ENCODE measurements around the gene MARCHF10. TPM values are rescaled to one million over a fixed set of nuclear protein-coding genes. Genes with fewer than 3 reads are reported as not detected.

MARCHF10 gene
- total RNA-seq, 1 donor from 2014 or later = not detected

DNA sequence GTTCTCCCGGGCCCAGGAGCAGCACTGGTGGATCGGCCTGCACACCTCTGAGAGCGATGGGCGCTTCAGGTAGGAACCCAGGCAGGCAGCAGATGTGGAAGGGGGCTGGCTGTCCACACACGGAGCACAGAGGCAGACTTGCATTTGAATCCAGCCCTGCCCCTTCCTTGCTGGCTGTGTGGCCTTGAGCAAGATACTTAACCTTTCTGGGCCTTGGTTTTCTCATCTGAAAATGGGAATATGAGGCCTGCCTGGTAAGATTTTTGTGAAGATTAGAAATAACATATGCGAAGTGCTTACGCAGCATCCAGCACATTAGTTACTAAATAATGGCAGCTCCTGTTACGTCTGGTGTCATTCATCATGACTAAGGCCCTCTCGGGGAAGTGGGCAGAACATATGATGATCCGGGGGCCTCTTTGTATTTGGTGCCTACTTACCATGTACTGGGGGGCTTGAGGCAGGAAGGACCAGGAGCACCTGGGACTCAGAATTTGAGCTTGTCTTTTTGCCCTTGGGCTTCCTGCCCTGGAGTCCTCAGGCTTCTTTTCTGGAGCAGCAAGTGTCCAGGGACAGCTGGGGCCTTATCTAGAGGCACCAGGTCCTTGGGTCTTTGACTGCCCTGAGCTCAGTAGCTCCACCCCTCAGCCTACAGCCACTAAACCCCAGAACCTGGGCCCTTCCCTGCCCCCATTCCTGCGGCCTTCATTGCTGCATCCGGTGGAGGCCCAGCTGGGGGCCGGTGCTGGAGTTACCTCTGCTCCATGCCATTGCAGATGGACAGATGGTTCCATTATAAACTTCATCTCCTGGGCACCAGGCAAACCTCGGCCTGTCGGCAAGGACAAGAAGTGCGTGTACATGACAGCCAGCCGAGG, 126.8 kb downstream of the MARCHF10 start:
- TF ChIP-seq, protein P1, sequence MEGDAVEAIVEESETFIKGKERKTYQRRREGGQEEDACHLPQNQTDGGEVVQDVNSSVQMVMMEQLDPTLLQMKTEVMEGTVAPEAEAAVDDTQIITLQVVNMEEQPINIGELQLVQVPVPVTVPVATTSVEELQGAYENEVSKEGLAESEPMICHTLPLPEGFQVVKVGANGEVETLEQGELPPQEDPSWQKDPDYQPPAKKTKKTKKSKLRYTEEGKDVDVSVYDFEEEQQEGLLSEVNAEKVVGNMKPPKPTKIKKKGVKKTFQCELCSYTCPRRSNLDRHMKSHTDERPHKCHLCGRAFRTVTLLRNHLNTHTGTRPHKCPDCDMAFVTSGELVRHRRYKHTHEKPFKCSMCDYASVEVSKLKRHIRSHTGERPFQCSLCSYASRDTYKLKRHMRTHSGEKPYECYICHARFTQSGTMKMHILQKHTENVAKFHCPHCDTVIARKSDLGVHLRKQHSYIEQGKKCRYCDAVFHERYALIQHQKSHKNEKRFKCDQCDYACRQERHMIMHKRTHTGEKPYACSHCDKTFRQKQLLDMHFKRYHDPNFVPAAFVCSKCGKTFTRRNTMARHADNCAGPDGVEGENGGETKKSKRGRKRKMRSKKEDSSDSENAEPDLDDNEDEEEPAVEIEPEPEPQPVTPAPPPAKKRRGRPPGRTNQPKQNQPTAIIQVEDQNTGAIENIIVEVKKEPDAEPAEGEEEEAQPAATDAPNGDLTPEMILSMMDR (IDR thresholded peaks at IDR 0.05) = no peak
- DNase-seq = no peak
- ChIA-PET CTCF (no interaction called here), POLR2A (no interaction called here)
- no peak overlapping the region for H3K4me3 Mint-ChIP-seq
- H3K27me3 Mint-ChIP-seq = no peaks in the 10 kb centered on the region
- no peak overlapping the region for H3K27ac Mint-ChIP-seq
- ATAC-seq (ENCODE audit: low read depth) = no peak
- H3K4me1 Mint-ChIP-seq = no peaks in the 10 kb centered on the region
- intact Hi-C loops (cut with micrococcal nuclease) = no loop called here
- H3K36me3 Mint-ChIP-seq (ENCODE audit: low read depth) = no peaks in the 10 kb centered on the region
- H3K9me3 Mint-ChIP-seq = no peaks in the 10 kb centered on the region

DNA sequence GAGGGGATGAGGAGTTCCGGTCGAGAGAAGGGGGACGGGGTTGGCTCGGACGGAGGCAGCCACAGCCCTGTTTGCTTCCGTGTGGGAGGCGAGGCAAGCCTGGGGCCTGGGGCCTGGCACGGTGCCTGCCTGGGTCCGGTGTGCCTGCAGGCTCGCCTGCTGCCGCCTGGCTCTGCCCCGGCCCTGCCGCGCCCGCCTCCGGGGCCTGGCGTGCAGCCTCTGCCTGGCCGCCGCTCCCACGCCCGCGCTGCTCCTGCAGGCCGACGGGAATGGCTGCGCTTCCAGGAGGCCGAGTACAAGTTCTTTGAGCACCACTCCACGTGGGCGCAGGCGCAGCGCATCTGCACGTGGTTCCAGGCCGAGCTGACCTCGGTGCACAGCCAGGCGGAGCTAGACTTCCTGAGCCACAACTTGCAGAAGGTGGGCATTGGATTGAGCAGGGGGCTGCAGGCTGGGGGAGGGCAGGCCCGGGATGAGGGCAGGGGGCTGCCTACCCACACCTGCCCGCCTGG, 127.5 kb downstream of the MARCHF10 start:
- no peak for DNase-seq
- H3K9me3 Mint-ChIP-seq = no peaks in the 10 kb centered on the region
- H3K4me1 Mint-ChIP-seq = no peaks in the 10 kb centered on the region
- no peak overlapping the region for H3K27ac Mint-ChIP-seq
- no peaks in the 10 kb centered on the region for H3K27me3 Mint-ChIP-seq
- intact Hi-C loops (cut with micrococcal nuclease) = no loop called here
- no peak for ATAC-seq (ENCODE audit: low read depth)
- CTCF ChIA-PET = no interaction called here
- TF ChIP-seq, protein P1 (IDR thresholded peaks at IDR 0.05) = no peak
- H3K36me3 Mint-ChIP-seq (ENCODE audit: low read depth) = no peaks in the 10 kb centered on the region
- H3K4me3 Mint-ChIP-seq = no peak overlapping the region
- POLR2A ChIA-PET = no interaction called here

DNA sequence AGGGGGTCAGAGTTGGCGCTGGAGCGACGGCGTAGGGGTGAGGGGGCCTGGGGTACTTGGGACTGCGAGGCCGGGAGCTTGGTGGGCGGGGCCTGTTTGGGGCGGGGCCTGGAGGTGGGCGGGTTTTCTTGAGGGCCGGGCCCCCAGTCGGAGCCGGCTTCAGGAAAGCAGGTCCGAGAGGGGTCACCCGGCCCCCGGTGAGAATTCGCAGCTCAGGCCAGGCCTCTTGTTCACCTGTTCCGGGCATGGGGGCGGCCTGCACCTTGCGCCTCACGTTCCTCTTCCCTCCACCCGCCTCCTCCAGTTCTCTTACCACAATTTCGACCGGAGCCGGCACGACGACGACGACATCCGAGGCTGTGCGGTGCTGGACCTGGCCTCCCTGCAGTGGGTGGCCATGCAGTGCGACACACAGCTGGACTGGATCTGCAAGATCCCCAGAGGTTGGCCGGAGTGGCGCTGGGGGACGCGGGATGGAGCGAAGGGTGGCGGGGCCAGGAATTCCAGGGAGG, 128.2 kb downstream of the MARCHF10 start:
- intact Hi-C loops (cut with micrococcal nuclease) = no loop called here
- POLR2A ChIA-PET = no interaction called here
- CTCF ChIA-PET = no interaction called here
- H3K36me3 Mint-ChIP-seq (ENCODE audit: low read depth) = no peaks in the 10 kb centered on the region
- no peak overlapping the region for H3K4me3 Mint-ChIP-seq
- DNase-seq (no peak), ATAC-seq (ENCODE audit: low read depth) (no peak)
- no peaks in the 10 kb centered on the region for H3K27me3 Mint-ChIP-seq
- H3K4me1 Mint-ChIP-seq = no peaks in the 10 kb centered on the region
- no peak overlapping the region for H3K27ac Mint-ChIP-seq
- H3K9me3 Mint-ChIP-seq = no peaks in the 10 kb centered on the region
- TF ChIP-seq, protein P1 (IDR thresholded peaks at IDR 0.05) = no peak

DNA sequence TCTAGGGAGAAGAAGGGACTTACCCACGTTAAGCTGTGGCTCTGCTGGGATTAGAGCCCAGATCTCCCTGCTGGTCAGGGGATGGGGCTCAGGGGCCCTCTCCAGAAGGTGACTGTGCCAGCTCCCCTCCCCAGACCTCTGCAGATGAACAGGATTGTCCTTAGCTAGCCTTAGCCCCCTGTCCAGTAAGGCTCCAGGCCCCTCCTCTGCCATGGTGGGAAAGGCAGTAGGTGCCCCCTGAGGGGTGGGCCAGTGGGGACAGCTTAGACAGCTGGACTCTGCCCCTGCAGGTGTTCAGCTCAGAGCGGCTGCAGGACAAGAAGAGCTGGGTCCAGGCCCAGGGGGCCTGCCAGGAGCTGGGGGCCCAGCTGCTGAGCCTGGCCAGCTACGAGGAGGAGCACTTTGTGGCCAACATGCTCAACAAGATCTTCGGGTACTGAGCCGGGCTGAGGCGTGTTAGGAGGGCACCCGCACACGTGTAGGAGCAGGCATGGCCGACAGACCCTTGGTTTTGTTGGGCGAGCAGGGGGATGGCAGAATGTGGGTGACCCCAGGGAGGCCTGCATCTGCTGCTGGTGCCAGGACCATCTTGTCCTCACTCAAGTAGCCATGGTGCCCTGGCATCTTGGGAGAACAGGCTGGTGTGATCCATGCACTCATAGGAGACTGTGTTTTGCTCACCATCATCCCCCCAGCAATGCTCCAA, 129.7 kb downstream of the MARCHF10 start:
- DNase-seq = no peak
- ATAC-seq (ENCODE audit: low read depth) = no peak
- no peaks in the 10 kb centered on the region for H3K4me1 Mint-ChIP-seq
- intact Hi-C loops (cut with micrococcal nuclease) = no loop called here
- POLR2A ChIA-PET = no interaction called here
- CTCF ChIA-PET = no interaction called here
- H3K4me3 Mint-ChIP-seq = no peak overlapping the region
- no peaks in the 10 kb centered on the region for H3K27me3 Mint-ChIP-seq
- H3K27ac Mint-ChIP-seq = no peak overlapping the region
- no peaks in the 10 kb centered on the region for H3K9me3 Mint-ChIP-seq
- H3K36me3 Mint-ChIP-seq (ENCODE audit: low read depth) = no peaks in the 10 kb centered on the region
- TF ChIP-seq, protein P1 (IDR thresholded peaks at IDR 0.05) = no peak

DNA sequence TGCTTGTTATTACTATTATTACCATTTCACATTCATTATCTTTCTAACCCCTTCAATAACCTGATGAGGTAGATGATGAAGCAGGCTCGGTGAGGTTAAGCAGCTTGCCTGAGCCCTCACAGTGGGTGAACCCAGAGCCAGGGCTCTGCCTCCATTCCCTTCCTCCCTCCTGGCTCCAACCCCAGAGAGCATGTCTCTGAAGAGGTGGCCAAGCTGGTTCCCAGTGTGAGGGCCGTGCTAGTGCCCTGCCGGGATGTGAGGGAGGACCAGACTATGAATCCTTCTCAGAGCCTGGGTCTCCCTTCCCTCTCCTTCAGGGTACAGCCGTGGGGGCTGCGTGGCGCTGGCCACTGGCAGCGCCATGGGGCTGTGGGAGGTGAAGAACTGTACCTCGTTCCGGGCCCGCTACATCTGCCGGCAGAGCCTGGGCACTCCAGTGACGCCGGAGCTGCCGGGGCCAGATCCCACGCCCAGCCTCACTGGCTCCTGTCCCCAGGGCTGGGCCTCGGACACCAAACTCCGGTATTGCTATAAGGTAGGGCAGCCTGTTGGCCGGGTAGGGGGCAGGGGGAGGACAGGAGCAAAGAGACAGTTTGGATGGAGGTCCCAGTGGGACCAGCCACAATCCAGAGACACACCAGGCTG, 131.0 kb downstream of the MARCHF10 start:
- Mint-ChIP-seq H3K36me3 (ENCODE audit: low read depth) (no peaks in the 10 kb centered on the region), H3K27ac (no peak overlapping the region), H3K27me3 (no peaks in the 10 kb centered on the region), H3K4me3 (no peak overlapping the region), H3K4me1 (no peaks in the 10 kb centered on the region), H3K9me3 (no peaks in the 10 kb centered on the region)
- intact Hi-C loops (cut with micrococcal nuclease) = no loop called here
- DNase-seq = no peak
- no peak for ATAC-seq (ENCODE audit: low read depth)
- POLR2A ChIA-PET = no interaction called here
- CTCF ChIA-PET = no interaction called here
- TF ChIP-seq, protein P1 (IDR thresholded peaks at IDR 0.05) = no peak
